ENCODE data around the gene DUSP16. TPM values are rescaled to one million over a fixed set of nuclear protein-coding genes. Genes with fewer than 3 reads are reported as not detected.
A peak's percentile ranks its signal among the peaks of the same experiment; 100 is the strongest.
"Not testable (repeated sequence)": the region's sequence is repeated elsewhere in the genome, so short reads cannot be mapped to it uniquely, and the experiment has no call there.

The DUSP16 gene
- total RNA-seq, 4 donors from 2014 or later = 20.6 to 52.6 (median 45.7) TPM

DNA sequence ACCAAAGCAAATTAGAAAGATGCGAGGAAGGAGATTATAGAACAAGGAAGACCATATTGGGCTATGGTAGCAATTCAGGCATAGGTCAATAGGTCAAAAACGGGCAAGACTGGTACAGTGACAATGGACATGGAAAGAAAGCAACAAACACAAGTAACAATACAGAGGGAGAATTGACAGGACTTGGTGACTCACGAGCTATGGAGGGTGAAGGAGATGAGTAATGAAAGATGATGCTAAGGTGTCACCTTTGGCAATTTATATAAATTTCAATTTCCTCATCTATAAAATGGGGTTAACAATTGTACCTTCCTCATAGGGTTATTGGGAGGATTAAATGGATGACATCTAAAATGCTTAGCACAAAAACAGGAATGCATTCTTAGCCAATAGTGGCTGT, 15.1 kb upstream of the DUSP16 start:
- Histone ChIP-seq H3K9me3 (no peaks in the 10 kb centered on the region), H3K4me3 (no peak overlapping the region), H3K36me3 (no peaks in the 10 kb centered on the region), H3K27ac (no peak overlapping the region), H3K4me1 (peaks cover 0 to 4% (median 0%) of the 10 kb centered on the region in 4 donors), H3K27me3 (no peaks in the 10 kb centered on the region)
- DNase-seq = no peak
- TF ChIP-seq CTCF (IDR thresholded peaks at IDR 0.05) (no peak), POLR2A (IDR thresholded peaks at IDR 0.05) (no peak)

GRCh38 chr12:12572659-12573058, 10.0 kb upstream of the DUSP16 start:
- DNase-seq = no peak
- Histone ChIP-seq H3K4me1 (peaks cover 0 to 4% (median 0%) of the 10 kb centered on the region in 4 donors), H3K9me3 (no peaks in the 10 kb centered on the region), H3K4me3 (no peak overlapping the region), H3K27ac (no peak overlapping the region), H3K27me3 (no peaks in the 10 kb centered on the region), H3K36me3 (no peaks in the 10 kb centered on the region)
- TF ChIP-seq CTCF (IDR thresholded peaks at IDR 0.05) (no peak), POLR2A (IDR thresholded peaks at IDR 0.05) (no peak)

DNA sequence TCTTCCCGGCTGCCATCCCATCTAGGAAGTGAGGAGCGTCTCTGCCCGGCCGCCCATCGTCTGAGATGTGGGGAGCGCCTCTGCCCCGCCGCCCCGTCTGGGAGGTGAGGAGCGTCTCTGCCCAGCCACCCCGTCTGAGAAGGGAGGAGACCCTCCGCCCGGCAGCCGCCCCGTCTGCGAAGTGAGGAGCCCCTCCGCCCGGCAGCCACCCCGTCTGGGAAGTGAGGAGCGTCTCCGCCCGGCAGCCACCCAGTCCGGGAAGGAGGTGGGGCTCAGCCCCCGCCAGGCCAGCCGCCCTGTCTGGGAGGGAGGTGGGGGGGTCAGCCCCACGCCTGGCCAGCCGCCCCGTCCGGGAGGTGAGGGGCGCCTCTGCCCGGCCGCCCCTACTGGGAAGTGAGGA, 3.3 kb upstream of the DUSP16 start:
- not testable (repeated sequence) for H3K36me3 ChIP-seq, DNase-seq, H3K4me3 ChIP-seq, H3K27me3 ChIP-seq, H3K9me3 ChIP-seq, H3K27ac ChIP-seq
- H3K4me1 ChIP-seq = peaks cover 0 to 11% (median 2%) of the 10 kb centered on the region in 4 donors

GRCh38 chr12:12564911-12565310, 2.2 kb upstream of the DUSP16 start:
- H3K27ac ChIP-seq = no peak overlapping the region
- H3K36me3 ChIP-seq = no peaks in the 10 kb centered on the region
- no peaks in the 10 kb centered on the region for H3K27me3 ChIP-seq
- H3K4me1 ChIP-seq = peaks cover 0 to 12% (median 2%) of the 10 kb centered on the region in 4 donors
- DNase-seq = peak in 1 of 3 donors; percentile 69
- no peak overlapping the region for H3K4me3 ChIP-seq
- no peaks in the 10 kb centered on the region for H3K9me3 ChIP-seq
- TF ChIP-seq CTCF (IDR thresholded peaks at IDR 0.05) (no peak), POLR2A (IDR thresholded peaks at IDR 0.05) (no peak)

- H3K36me3 ChIP-seq = no peaks in the 10 kb centered on the region
- DNase-seq = no peak
- peak overlapping the region in 3 of 4 donors; percentile 70 to 92 (median 84) for H3K4me3 ChIP-seq
- TF ChIP-seq POLR2A (IDR thresholded peaks at IDR 0.05) (no peak), CTCF (IDR thresholded peaks at IDR 0.05) (no peak)
- H3K4me1 ChIP-seq = peaks cover 0 to 17% (median 2%) of the 10 kb centered on the region in 4 donors
- H3K9me3 ChIP-seq = no peaks in the 10 kb centered on the region
- no peaks in the 10 kb centered on the region for H3K27me3 ChIP-seq
- peak overlapping the region; percentile 89 to 100 (median 99) for H3K27ac ChIP-seq
Measured at GRCh38 chr12:12563290-12563928, 746 bp upstream of the DUSP16 start.

DNA sequence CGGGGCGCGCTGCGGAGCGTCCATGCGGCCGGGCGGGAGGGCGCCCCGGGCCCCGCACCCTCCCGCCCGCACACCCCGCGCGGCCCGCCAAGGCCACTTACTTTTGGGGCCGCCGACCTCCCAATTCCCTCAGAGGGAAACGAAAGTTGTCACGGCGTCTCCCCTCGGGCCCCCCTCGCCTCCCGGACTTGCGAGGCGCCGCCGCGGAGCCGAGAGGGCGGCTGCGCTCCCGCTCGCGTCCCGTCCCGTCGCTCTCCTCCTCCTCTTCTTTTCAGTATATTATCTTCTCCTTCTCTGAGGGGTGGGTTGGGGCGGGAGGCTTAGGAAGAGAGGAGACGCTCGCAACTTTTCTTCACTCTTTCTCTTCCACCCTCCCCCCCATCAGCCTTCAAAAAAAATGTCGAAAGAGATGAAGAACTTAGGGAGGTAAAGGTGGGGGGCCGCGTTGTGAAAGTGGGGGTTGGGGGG, 613 bp downstream of the DUSP16 start:
- peak overlapping the region; percentile 89 to 100 (median 99) for H3K27ac ChIP-seq
- peak overlapping the region; percentile 70 to 96 (median 88) for H3K4me3 ChIP-seq
- no peaks in the 10 kb centered on the region for H3K9me3 ChIP-seq
- H3K27me3 ChIP-seq = no peaks in the 10 kb centered on the region
- TF ChIP-seq CTCF (IDR thresholded peaks at IDR 0.05) = no peak
- TF ChIP-seq POLR2A (IDR thresholded peaks at IDR 0.05) = no peak
- no peaks in the 10 kb centered on the region for H3K36me3 ChIP-seq
- DNase-seq = peak in 1 of 3 donors; percentile 57
- peaks cover 0 to 17% (median 2%) of the 10 kb centered on the region in 4 donors for H3K4me1 ChIP-seq
